GM12878 (cell line): ENCODE results near the gene RFX3. TPM values are rescaled to one million over a fixed set of nuclear protein-coding genes. Genes with fewer than 3 reads are reported as not detected.

ENCODE experiments used
- ATAC-seq: fragments of 200-7000 bp; cut with Tn5 transposase; 3 replicates; pipeline ENCODE4 v1.9.1; 2020; ENCODE audit warnings: mild to moderate bottlenecking, moderate library complexity
- BruUV-seq: library from RNA; stranded (reverse); fragments of 400-500 nt; replicated peaks from 2 replicates; lab custom pipeline; 2021; lab: Mats Ljungman, UMichigan
- CTCF ChIA-PET: fragments of 300-600 bp; sonication (Branson Sonifier 250); formaldehyde crosslinking; extraction: SDS; loops from one replicate; lab custom pipeline; 2021; ENCODE audit warnings: inconsistent platforms; lab: Yijun Ruan, JAX
- POLR2A ChIA-PET: fragments of 350-600 bp; formaldehyde crosslinking; extraction: SDS; loops from one replicate; lab custom pipeline; 2021; ENCODE audit warnings: inconsistent platforms; lab: Charles Lee
- RAD21 ChIA-PET: fragments of 300-600 bp; sonication (Branson Sonifier 250); formaldehyde crosslinking; loops from one replicate; lab custom pipeline; 2023; ENCODE audit warnings: antibody characterized with exemption; ENCODE audit not compliant: unreplicated experiment; lab: Charles Lee
- SMC1A ChIA-PET: fragments of 300-600 bp; sonication (Branson Sonifier 250); formaldehyde crosslinking; loops from one replicate; lab custom pipeline; 2023; ENCODE audit not compliant: unreplicated experiment, uncharacterized antibody; lab: Charles Lee
- DNase-seq: peaks from one replicate; pipeline ENCODE4 v3.0.0-alpha.2; 2011; ENCODE audit warnings: low read depth, low spot score
- FAIRE-seq: peaks from 3 replicates; lab custom pipeline; 2011; peaks lifted over from hg19 to GRCh38; lab: Jason Lieb, UNC
- H2AFZ ChIP-seq: 2 replicates; pipeline ENCODE4 v1.6.0; 2011; ENCODE audit warnings: low read depth, low read length, control low read depth; ENCODE audit not compliant: control insufficient read depth
- H3K27ac ChIP-seq: 2 replicates; pipeline ENCODE4 v1.5.1; 2011; ENCODE audit warnings: control low read depth; ENCODE audit not compliant: control insufficient read depth, insufficient read depth
- H3K27me3 ChIP-seq, 2 experiments: replicated peaks in 1 of 2; 2 replicates each; pipeline versions ENCODE4 v1.6.0 to v1.6.1; 2011; ENCODE audit warnings: low read length in 1 of 2; ENCODE audit not compliant: control insufficient read depth in 2 of 2, insufficient read depth in 2 of 2
- H3K36me3 ChIP-seq, 2 experiments: 2 replicates each; pipeline ENCODE4 v1.5.1; 2011; ENCODE audit warnings: low read length in 1 of 2; ENCODE audit not compliant: control insufficient read depth in 2 of 2, insufficient read depth in 2 of 2
- H3K4me1 ChIP-seq: 2 replicates; pipeline ENCODE4 v1.6.1; 2011; ENCODE audit warnings: mild to moderate bottlenecking, low read length, moderate library complexity, mixed read lengths; ENCODE audit not compliant: control insufficient read depth, insufficient read depth
- H3K4me2 ChIP-seq: 2 replicates; pipeline ENCODE4 v1.6.0; 2011; ENCODE audit warnings: control low read depth; ENCODE audit not compliant: control insufficient read depth, insufficient read depth
- H3K4me3 ChIP-seq: fragments of 200-600 bp; sonication (generic); 2 replicates; pipeline ENCODE4 v1.5.1; 2016
- H3K79me2 ChIP-seq: 2 replicates; pipeline ENCODE4 v1.6.0; 2011; ENCODE audit warnings: low read length; ENCODE audit not compliant: control insufficient read depth, insufficient read depth
- H3K9ac ChIP-seq: 2 replicates; pipeline ENCODE4 v1.8.0; 2011; ENCODE audit warnings: low read length, control low read depth, mixed read lengths; ENCODE audit not compliant: control insufficient read depth, insufficient read depth
- H3K9me3 ChIP-seq: replicated peaks from 3 replicates; pipeline ENCODE4 v1.5.1; 2011; ENCODE audit warnings: mild to moderate bottlenecking, low read length; ENCODE audit not compliant: control insufficient read depth, insufficient read depth
- H4K20me1 ChIP-seq: 2 replicates; pipeline ENCODE4 v1.6.0; 2011; ENCODE audit not compliant: control insufficient read depth, insufficient read depth
- BACH1 ChIP-seq: fragments of 450-650 bp; IDR thresholded peaks from 2 replicates; pipeline ENCODE4 v1.6.1; 2017; ENCODE audit warnings: mild to moderate bottlenecking, borderline replicate concordance
- EP300 ChIP-seq, 2 experiments: fragments of 150-350 bp in 1 of 2; IDR thresholded peaks; 2 replicates each; pipeline ENCODE4 v1.6.1; 2011 to 2012; ENCODE audit warnings: low read depth in 2 of 2, low read length in 2 of 2, borderline replicate concordance in 1 of 2, improper control_type of control experiment in 1 of 2, inconsistent platforms in 1 of 2; ENCODE audit not compliant: control insufficient read depth in 1 of 2
- ETV6 ChIP-seq, 2 experiments: fragments of 450-650 bp in 1 of 2; IDR thresholded peaks in 1 of 2; conservative IDR thresholded peaks in 1 of 2; 2 replicates each; pipeline ENCODE4 v1.6.1; 2014; ENCODE audit warnings: antibody characterized with exemption in 1 of 2, borderline replicate concordance in 1 of 2, low read depth in 1 of 2, mild to moderate bottlenecking in 1 of 2, moderate library complexity in 1 of 2
- FOXM1 ChIP-seq: IDR thresholded peaks from 2 replicates; pipeline ENCODE4 v1.6.1; 2012; ENCODE audit warnings: low read depth, mild to moderate bottlenecking, inconsistent platforms, low read length, moderate library complexity
- MEF2B ChIP-seq: fragments of 450-650 bp; IDR thresholded peaks from 2 replicates; pipeline ENCODE4 v1.6.1; 2018; ENCODE audit warnings: mild to moderate bottlenecking, moderate library complexity; ENCODE audit not compliant: partially characterized antibody, poor library complexity, severe bottlenecking
- NFIC ChIP-seq: IDR thresholded peaks from 2 replicates; pipeline ENCODE4 v1.6.1; 2012; ENCODE audit warnings: low read depth, mild to moderate bottlenecking, inconsistent platforms, low read length, moderate library complexity
- NFYA ChIP-seq: IDR thresholded peaks from 2 replicates; pipeline ENCODE4 v1.6.1; 2011; ENCODE audit warnings: low read depth, mild to moderate bottlenecking, low read length, improper control_type of control experiment, borderline replicate concordance
- SMAD5 ChIP-seq: IDR thresholded peaks from 2 replicates; pipeline ENCODE4 v1.6.1; 2016; ENCODE audit warnings: antibody characterized with exemption, low read depth
- SP1 ChIP-seq: IDR thresholded peaks from one replicate; pipeline ENCODE4 v1.6.1; 2011; ENCODE audit warnings: low read depth, low read length
- SREBF1 ChIP-seq: IDR thresholded peaks from 2 replicates; pipeline ENCODE4 v1.6.1; 2012; ENCODE audit warnings: mild to moderate bottlenecking, low read length
- SUZ12 ChIP-seq: fragments of 200-600 bp; sonication (generic); IDR thresholded peaks from one replicate; pipeline ENCODE4 v1.6.1; 2018; ENCODE audit warnings: antibody characterized with exemption, mild to moderate bottlenecking; ENCODE audit not compliant: unreplicated experiment
- TAF1 ChIP-seq: IDR thresholded peaks from 2 replicates; pipeline ENCODE4 v1.6.1; 2011; ENCODE audit warnings: mild to moderate bottlenecking, low read depth, low read length, borderline replicate concordance
- ZNF384 ChIP-seq: IDR thresholded peaks from 2 replicates; pipeline ENCODE4 v1.6.1; 2012; ENCODE audit warnings: low read depth, mild to moderate bottlenecking, low read length, improper control_type of control experiment, borderline replicate concordance
- WGBS: methylation state at CpG from one replicate; pipeline ENCODE4 v1.1.6; 2016; ENCODE audit warnings: low lambda C conversion rate; ENCODE audit not compliant: insufficient replicate concordance, insufficient coverage; ENCODE audit errors: missing lambda C conversion rate; 5-methylcytosine and 5-hydroxymethylcytosine counted together
- in situ Hi-C: fragments of 300-500 bp; cut with MboI; formaldehyde crosslinking; loops from 9 replicates; pipeline ENCODE4 v1.14.3; 2018; ENCODE audit warnings: mixed read lengths
- intact Hi-C: fragments of 100-400 bp; cut with micrococcal nuclease; formaldehyde crosslinking; loops from one replicate; pipeline ENCODE4 v1.14.2; 2022; ENCODE audit not compliant: unreplicated experiment
- polyA plus RNA-seq, 11 experiments: library from polyadenylated mRNA; depleted of rRNA in 4 of 11; unstranded in 6 of 11; stranded (reverse) in 5 of 11; fragments of >200 nt; fragmentation: Nextera tagmentation in 4 of 11; fragmentation: Illumina TruSeq in 1 of 11; extraction: Ambion mirVana in 4 of 11; extraction: Trizol in 1 of 11; gene quantifications; 1 replicate in 1 of 11; 2 replicates in 10 of 11; pipeline versions ENCODE4 v1.2.1 to v1.2.3, GENCODE V29; 2011 to 2016; ENCODE audit warnings: inconsistent platforms in 2 of 11, missing spikeins in 2 of 11, low read depth in 1 of 11
- total RNA-seq, 4 experiments: library from RNA; depleted of rRNA in 3 of 4; stranded (reverse); fragments of >200 nt in 3 of 4; fragmentation: Illumina TruSeq in 1 of 4; extraction: Trizol in 1 of 4; gene quantifications; 2 replicates each; pipeline versions ENCODE4 v1.2.1 to v1.2.3, GENCODE V29; 2013 to 2021
- TF ChIP-seq, protein P1 (sequence below): fragments of 450-650 bp; formaldehyde crosslinking; IDR thresholded peaks from 2 replicates; pipeline ENCODE4 v1.4.0; 2020; ENCODE audit warnings: mild to moderate bottlenecking, moderate library complexity
- TF ChIP-seq, protein P2 (sequence below): fragments of 450-650 bp; IDR thresholded peaks from 2 replicates; pipeline ENCODE4 v1.6.1; 2016; ENCODE audit warnings: mild to moderate bottlenecking

RFX3 gene
- total and polyA plus RNA-seq, 10 of the 15 experiments (the other 5 are each of a cell fraction or from before 2014, with no cell fraction given) = 1.2 to 26.4 (median 6.7) TPM

DNA sequence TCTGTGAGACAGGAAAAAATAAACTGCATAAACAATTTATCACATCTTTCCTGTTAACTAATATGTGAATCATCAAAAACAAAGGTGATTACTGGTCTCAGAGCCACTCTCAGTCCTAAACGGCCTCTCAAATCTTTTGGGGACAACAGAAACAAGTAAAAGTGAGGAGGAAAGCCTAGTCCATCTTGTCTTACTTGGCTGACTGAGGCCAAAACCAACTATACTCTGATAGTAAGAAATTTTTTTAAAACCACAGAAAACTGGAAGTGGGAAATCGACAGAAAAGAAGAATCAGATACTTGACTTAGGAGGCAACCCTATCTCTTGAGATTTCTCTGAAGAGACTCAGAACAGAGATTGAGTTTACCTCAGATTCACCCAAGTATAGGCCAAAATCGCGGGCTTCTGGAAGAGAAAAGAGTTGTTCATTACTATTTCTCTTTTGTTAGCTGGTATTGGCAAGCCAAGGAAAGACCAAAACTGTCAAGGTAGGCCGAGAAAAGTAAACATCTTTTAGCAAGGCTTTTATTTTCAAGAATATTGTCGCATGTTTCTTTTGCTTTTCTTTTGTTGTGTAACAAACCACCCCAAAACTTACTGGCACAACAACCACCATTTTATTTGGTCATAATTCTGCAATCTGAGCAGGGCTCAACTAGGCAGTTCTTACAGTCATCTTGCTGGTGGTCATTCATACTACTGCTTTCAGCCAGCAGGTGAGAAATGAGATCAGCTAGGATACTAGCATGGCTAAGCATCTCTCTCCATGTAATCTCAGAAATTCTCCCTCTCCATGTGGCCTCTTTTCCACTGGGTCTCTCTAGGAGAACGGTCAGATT is 46.1 kb downstream of the RFX3 start:
- Histone ChIP-seq H3K79me2 (no peaks in the 10 kb centered on the region; the same call in none of the 2 replicates), H2AFZ (peak overlapping the region; percentile 34), H3K4me2 (peak overlapping the region; percentile 87), H3K36me3 (peaks cover 1 to 6% of the 10 kb centered on the region in 2 experiments; a peak in 3 of 4 replicates), H3K4me3 (peak overlapping the region; percentile 4; the same call in 1 of the 2 replicates), H3K27me3 (no peaks in the 10 kb centered on the region), H4K20me1 (no peaks in the 10 kb centered on the region), H3K4me1 (peaks cover 43% of the 10 kb centered on the region), H3K9me3 (no peaks in the 10 kb centered on the region; the same call in 2 of the 3 replicates), H3K27ac (peak overlapping the region; percentile 97), H3K9ac (peak overlapping the region; percentile 42)
- SMC1A ChIA-PET = interaction anchor here (1.1 to 9.8 kb wide), 14 partner anchors 9 to 49 kb away, joined by 3 to 131 read pairs (median 11); partner anchors contain the start of gene RFX3
- in situ Hi-C loops = loop anchor here (5.0 to 10.0 kb wide), 2 partner anchors 43 to 255 kb away; no protein-coding TSS in a partner anchor
- intact Hi-C loops = loop anchor here (1.0 to 2.0 kb wide), 2 partner anchors 29 to 47 kb away; partner anchors contain the start of gene RFX3
- peak; percentile 70 for FAIRE-seq
- CTCF ChIA-PET = interaction anchor here (0.7 to 2.0 kb wide), 11 partner anchors 9 to 232 kb away, joined by 3 to 11 read pairs (median 4); no protein-coding TSS in a partner anchor
- WGBS = 18% methylated on average over 7 of the region's 7 CpGs
- peak; percentile 66 for DNase-seq
- POLR2A ChIA-PET = interaction anchor here (0.6 to 9.3 kb wide), 5 partner anchors 10 to 48 kb away, joined by 3 to 81 read pairs (median 6); partner anchors contain the start of gene RFX3
- RAD21 ChIA-PET = interaction anchor here (1.0 to 10.1 kb wide), 11 partner anchors 9 to 47 kb away, joined by 4 to 180 read pairs (median 6); partner anchors contain the start of gene RFX3
- ATAC-seq = peak; percentile 68
- no TSS peak for BruUV-seq
- TF ChIP-seq, protein P1, sequence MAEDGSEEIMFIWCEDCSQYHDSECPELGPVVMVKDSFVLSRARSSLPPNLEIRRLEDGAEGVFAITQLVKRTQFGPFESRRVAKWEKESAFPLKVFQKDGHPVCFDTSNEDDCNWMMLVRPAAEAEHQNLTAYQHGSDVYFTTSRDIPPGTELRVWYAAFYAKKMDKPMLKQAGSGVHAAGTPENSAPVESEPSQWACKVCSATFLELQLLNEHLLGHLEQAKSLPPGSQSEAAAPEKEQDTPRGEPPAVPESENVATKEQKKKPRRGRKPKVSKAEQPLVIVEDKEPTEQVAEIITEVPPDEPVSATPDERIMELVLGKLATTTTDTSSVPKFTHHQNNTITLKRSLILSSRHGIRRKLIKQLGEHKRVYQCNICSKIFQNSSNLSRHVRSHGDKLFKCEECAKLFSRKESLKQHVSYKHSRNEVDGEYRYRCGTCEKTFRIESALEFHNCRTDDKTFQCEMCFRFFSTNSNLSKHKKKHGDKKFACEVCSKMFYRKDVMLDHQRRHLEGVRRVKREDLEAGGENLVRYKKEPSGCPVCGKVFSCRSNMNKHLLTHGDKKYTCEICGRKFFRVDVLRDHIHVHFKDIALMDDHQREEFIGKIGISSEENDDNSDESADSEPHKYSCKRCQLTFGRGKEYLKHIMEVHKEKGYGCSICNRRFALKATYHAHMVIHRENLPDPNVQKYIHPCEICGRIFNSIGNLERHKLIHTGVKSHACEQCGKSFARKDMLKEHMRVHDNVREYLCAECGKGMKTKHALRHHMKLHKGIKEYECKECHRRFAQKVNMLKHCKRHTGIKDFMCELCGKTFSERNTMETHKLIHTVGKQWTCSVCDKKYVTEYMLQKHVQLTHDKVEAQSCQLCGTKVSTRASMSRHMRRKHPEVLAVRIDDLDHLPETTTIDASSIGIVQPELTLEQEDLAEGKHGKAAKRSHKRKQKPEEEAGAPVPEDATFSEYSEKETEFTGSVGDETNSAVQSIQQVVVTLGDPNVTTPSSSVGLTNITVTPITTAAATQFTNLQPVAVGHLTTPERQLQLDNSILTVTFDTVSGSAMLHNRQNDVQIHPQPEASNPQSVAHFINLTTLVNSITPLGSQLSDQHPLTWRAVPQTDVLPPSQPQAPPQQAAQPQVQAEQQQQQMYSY (CRISPR knock-in tag) = 0 out of 2 replicates have a peak, but pooled peaks have one; percentile 50
- 0 out of 2 replicates have a peak, but pooled peaks have one; percentile 47 for TF ChIP-seq FOXM1
- TF ChIP-seq EP300 (IDR thresholded peaks at IDR 0.05; ENCODE audit: borderline replicate concordance in 1 of 2, control insufficient read depth in 1 of 2, low read depth in 2 of 2, low read length in 2 of 2) = peak in 1 of 2 experiments; percentile 63; a peak in 1 of 4 replicates
- no peak for TF ChIP-seq BACH1
- TF ChIP-seq SUZ12 = no peak
- TF ChIP-seq ZNF384 = peak; percentile 68; the same call in 1 of the 2 replicates
- TF ChIP-seq ETV6 (conservative IDR thresholded peaks at IDR 0.05 in 1 of 2, IDR thresholded peaks at IDR 0.05 in 1 of 2; ENCODE audit: borderline replicate concordance in 1 of 2, low read depth in 1 of 2) = peak in 1 of 2 experiments; percentile 78; a peak in 2 of 4 replicates
- TF ChIP-seq SP1 = no peak
- TF ChIP-seq SREBF1 = no peak
- peak; percentile 83 for TF ChIP-seq NFIC
- TF ChIP-seq NFYA = no peak
- no peak for TF ChIP-seq TAF1
- TF ChIP-seq SMAD5 = no peak
- TF ChIP-seq, protein P2, sequence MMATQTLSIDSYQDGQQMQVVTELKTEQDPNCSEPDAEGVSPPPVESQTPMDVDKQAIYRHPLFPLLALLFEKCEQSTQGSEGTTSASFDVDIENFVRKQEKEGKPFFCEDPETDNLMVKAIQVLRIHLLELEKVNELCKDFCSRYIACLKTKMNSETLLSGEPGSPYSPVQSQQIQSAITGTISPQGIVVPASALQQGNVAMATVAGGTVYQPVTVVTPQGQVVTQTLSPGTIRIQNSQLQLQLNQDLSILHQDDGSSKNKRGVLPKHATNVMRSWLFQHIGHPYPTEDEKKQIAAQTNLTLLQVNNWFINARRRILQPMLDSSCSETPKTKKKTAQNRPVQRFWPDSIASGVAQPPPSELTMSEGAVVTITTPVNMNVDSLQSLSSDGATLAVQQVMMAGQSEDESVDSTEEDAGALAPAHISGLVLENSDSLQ = no peak
- peak; percentile 42 for TF ChIP-seq MEF2B
